ENCODE data around the gene SPNS2.

DNA sequence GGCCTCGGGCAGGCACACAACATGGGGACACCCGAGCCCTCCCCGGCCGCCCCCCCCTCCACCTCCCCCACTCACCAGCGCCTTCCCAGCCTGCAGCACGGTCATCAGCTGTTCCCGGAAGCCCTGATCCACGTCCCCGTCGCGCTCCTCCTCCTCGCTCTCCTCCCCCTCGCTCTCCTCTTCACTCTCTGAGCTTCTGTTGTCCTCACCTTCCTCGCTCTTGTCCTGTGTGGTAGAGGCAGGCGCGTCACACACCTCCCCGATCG lies 46.2 kb downstream of the SPNS2 start:
- TF ChIP-seq CTCF (IDR thresholded peaks at IDR 0.05) (no peak), POLR2A (IDR thresholded peaks at IDR 0.05) (no peak), EP300 (IDR thresholded peaks at IDR 0.05) (no peak)

Measured in tibial nerve (tissue), 4 donors.